ENCODE measurements around the gene LRIG1.

LRIG1 gene

DNA sequence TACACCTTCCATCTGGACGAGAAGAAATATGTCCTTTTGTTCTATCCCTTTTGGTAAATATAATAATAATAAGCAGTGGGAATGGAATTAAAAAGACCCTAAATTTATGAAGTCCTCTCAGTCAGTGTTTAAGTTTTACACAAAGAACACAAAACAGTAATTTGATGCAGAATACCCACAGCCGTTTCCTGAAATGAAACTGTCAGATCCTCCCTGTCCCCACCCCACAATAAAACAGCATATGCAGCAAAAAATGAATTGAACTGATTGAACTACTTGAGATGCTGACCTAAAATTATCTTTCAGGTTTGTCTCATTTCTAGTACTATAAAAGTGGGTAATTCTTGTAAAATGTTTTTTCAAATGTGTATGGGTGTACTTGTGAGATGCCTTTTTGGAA is 2.2 kb upstream of the LRIG1 start:
- TF ChIP-seq ISL1 (CRISPR knock-in tag; IDR thresholded peaks at IDR 0.05) (no peak), ZFP3 (CRISPR knock-in tag; IDR thresholded peaks at IDR 0.05) (no peak), TCF4 (CRISPR knock-in tag; IDR thresholded peaks at IDR 0.05; ENCODE audit: borderline replicate concordance) (no peak), BACH2 (CRISPR knock-in tag; IDR thresholded peaks at IDR 0.05; ENCODE audit: borderline replicate concordance) (no peak)
- no peak for ATAC-seq

DNA sequence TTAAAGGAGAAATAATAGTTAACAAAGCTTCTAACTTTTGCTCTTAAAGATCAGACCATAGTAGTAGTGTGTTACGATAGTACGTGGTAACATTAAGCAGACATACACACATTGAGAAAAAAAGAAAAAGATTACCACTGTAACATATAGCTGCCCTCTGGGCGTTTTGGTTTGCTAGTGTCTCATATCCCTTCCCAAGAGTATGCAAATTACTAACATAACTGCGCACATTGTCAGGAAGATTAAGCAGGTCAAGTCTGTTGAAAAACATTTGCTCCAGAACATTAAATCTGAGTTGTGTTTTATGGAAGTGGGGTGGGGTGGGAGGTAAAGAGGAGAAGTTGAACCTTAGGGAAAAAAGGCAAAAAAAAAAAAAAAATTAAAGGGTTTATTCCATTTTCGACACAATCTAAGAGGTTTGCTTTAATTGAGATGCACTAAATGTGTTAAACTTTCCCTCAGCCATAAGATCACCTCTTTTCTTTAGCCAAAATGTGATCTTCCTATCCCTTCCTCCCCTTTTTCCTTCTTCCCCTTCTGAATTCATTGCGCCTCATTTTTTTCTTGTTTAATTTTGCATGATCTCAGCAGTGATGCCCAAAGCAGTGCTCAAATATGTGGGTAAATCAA is 1.5 kb upstream of the LRIG1 start:
- ATAC-seq = no peak
- no peak for TF ChIP-seq OSR1 (CRISPR knock-in tag; IDR thresholded peaks at IDR 0.05)
- TF ChIP-seq GLIS3 (CRISPR knock-in tag; IDR thresholded peaks at IDR 0.05) = no peak
- TF ChIP-seq RARB (CRISPR knock-in tag; IDR thresholded peaks at IDR 0.05) = no peak
- TF ChIP-seq, protein P1, sequence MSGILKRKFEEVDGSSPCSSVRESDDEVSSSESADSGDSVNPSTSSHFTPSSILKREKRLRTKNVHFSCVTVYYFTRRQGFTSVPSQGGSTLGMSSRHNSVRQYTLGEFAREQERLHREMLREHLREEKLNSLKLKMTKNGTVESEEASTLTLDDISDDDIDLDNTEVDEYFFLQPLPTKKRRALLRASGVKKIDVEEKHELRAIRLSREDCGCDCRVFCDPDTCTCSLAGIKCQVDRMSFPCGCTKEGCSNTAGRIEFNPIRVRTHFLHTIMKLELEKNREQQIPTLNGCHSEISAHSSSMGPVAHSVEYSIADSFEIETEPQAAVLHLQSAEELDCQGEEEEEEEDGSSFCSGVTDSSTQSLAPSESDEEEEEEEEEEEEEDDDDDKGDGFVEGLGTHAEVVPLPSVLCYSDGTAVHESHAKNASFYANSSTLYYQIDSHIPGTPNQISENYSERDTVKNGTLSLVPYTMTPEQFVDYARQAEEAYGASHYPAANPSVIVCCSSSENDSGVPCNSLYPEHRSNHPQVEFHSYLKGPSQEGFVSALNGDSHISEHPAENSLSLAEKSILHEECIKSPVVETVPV (CRISPR knock-in tag; IDR thresholded peaks at IDR 0.05) = no peak
- no peak for TF ChIP-seq TCF4 (CRISPR knock-in tag; IDR thresholded peaks at IDR 0.05; ENCODE audit: borderline replicate concordance)
- no peak for TF ChIP-seq ESRRG (CRISPR knock-in tag; IDR thresholded peaks at IDR 0.05)
- TF ChIP-seq SNAI2 (CRISPR knock-in tag; IDR thresholded peaks at IDR 0.05) = no peak
- TF ChIP-seq ZFP3 (CRISPR knock-in tag; IDR thresholded peaks at IDR 0.05) = no peak
- no peak for TF ChIP-seq ARNTL (CRISPR knock-in tag; IDR thresholded peaks at IDR 0.05; ENCODE audit: borderline replicate concordance, low read depth)
- TF ChIP-seq, protein P2, sequence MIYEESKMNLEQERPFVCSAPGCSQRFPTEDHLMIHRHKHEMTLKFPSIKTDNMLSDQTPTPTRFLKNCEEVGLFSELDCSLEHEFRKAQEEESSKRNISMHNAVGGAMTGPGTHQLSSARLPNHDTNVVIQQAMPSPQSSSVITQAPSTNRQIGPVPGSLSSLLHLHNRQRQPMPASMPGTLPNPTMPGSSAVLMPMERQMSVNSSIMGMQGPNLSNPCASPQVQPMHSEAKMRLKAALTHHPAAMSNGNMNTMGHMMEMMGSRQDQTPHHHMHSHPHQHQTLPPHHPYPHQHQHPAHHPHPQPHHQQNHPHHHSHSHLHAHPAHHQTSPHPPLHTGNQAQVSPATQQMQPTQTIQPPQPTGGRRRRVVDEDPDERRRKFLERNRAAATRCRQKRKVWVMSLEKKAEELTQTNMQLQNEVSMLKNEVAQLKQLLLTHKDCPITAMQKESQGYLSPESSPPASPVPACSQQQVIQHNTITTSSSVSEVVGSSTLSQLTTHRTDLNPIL (CRISPR knock-in tag; IDR thresholded peaks at IDR 0.05; ENCODE audit: low read depth) = no peak
- TF ChIP-seq ZNF565 (CRISPR knock-in tag; conservative IDR thresholded peaks at IDR 0.05; ENCODE audit: low read depth) = no peak
- no peak for TF ChIP-seq ZFP30 (CRISPR knock-in tag; IDR thresholded peaks at IDR 0.05)
- TF ChIP-seq ISL1 (CRISPR knock-in tag; IDR thresholded peaks at IDR 0.05) = no peak
- no peak for TF ChIP-seq ZC3H10 (CRISPR knock-in tag; IDR thresholded peaks at IDR 0.05)

GRCh38 chr3:66501483-66502244 is 842 bp upstream of the LRIG1 start:
- TF ChIP-seq, protein P3, sequence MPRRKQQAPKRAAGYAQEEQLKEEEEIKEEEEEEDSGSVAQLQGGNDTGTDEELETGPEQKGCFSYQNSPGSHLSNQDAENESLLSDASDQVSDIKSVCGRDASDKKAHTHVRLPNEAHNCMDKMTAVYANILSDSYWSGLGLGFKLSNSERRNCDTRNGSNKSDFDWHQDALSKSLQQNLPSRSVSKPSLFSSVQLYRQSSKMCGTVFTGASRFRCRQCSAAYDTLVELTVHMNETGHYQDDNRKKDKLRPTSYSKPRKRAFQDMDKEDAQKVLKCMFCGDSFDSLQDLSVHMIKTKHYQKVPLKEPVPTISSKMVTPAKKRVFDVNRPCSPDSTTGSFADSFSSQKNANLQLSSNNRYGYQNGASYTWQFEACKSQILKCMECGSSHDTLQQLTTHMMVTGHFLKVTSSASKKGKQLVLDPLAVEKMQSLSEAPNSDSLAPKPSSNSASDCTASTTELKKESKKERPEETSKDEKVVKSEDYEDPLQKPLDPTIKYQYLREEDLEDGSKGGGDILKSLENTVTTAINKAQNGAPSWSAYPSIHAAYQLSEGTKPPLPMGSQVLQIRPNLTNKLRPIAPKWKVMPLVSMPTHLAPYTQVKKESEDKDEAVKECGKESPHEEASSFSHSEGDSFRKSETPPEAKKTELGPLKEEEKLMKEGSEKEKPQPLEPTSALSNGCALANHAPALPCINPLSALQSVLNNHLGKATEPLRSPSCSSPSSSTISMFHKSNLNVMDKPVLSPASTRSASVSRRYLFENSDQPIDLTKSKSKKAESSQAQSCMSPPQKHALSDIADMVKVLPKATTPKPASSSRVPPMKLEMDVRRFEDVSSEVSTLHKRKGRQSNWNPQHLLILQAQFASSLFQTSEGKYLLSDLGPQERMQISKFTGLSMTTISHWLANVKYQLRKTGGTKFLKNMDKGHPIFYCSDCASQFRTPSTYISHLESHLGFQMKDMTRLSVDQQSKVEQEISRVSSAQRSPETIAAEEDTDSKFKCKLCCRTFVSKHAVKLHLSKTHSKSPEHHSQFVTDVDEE (CRISPR knock-in tag; IDR thresholded peaks at IDR 0.05) = no peak
- TF ChIP-seq ZNF8 (CRISPR knock-in tag; IDR thresholded peaks at IDR 0.05) = no peak
- TF ChIP-seq ZFP3 (CRISPR knock-in tag; IDR thresholded peaks at IDR 0.05) = no peak
- TF ChIP-seq BACH2 (CRISPR knock-in tag; IDR thresholded peaks at IDR 0.05; ENCODE audit: borderline replicate concordance) = no peak
- no peak for TF ChIP-seq ESRRG (CRISPR knock-in tag; IDR thresholded peaks at IDR 0.05)
- TF ChIP-seq ARNTL (CRISPR knock-in tag; IDR thresholded peaks at IDR 0.05; ENCODE audit: borderline replicate concordance, low read depth) = no peak
- ATAC-seq = no peak

GRCh38 chr3:66499881-66500575 is 794 bp downstream of the LRIG1 start:
- no peak for TF ChIP-seq PPARA (CRISPR knock-in tag; IDR thresholded peaks at IDR 0.05; ENCODE audit: borderline replicate concordance)
- no peak for TF ChIP-seq SNAI2 (CRISPR knock-in tag; IDR thresholded peaks at IDR 0.05)
- no peak for TF ChIP-seq POU6F1 (CRISPR knock-in tag; IDR thresholded peaks at IDR 0.05; ENCODE audit: borderline replicate concordance, low read depth)
- no peak for TF ChIP-seq ZNF565 (CRISPR knock-in tag; conservative IDR thresholded peaks at IDR 0.05; ENCODE audit: low read depth)
- no peak for TF ChIP-seq TCF4 (CRISPR knock-in tag; IDR thresholded peaks at IDR 0.05; ENCODE audit: borderline replicate concordance)
- no peak for ATAC-seq
